Activated T-helper 1 cell treated with Interleukin-2 at 50 U/mL for 16 hours (primary cell): ENCODE data around the gene HOXB1.
"Not testable (repeated sequence)": the region's sequence is repeated elsewhere in the genome, so short reads cannot be mapped to it uniquely, and the experiment has no call there.

Experiments
- DNase-seq: peaks from one replicate; pipeline ENCODE4 v3.0.0-alpha.2; 2020; ENCODE audit warnings: low read depth

HOXB1 gene

DNA sequence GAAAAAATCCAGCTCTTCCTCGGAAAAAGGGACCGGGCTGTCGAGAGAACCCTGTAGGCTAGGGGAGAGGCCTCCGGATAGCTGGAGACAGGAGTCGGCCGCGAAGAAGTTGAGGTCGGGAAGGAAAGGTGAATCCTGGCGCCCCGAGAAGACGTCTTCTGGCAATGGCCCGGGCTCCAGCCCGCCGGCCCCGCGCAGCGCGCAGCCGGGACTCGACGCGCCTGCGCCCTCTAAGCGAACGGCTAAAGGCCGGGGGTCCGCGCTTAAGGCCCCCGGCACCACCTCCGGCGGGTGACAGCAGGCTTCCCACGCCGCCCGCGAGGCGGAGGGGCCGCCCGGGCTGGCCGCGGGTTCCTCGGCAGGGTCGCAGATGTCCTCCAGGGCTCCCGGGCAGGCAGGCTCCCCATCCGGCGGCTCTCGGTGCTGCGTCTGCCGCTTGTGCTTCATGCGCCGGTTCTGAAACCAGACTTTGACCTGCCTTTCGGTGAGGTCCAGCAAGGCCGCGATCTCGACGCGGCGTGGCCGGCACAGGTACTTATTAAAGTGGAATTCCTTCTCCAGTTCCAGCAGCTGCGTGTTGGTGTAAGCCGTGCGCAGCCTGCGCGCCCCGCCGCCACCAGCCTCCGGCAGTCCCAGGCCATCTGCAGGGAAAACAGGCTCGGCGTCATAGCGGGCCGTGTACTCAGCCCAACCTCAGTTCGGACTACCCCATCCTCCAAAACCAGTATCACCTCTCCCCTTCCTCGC is 12.5 kb upstream of the HOXB1 start:
- DNase-seq = peak; percentile 30

- DNase-seq = no peak
These were observed 11.9 kb upstream of the HOXB1 start for GRCh38 chr17:48542698-48543106.

DNA sequence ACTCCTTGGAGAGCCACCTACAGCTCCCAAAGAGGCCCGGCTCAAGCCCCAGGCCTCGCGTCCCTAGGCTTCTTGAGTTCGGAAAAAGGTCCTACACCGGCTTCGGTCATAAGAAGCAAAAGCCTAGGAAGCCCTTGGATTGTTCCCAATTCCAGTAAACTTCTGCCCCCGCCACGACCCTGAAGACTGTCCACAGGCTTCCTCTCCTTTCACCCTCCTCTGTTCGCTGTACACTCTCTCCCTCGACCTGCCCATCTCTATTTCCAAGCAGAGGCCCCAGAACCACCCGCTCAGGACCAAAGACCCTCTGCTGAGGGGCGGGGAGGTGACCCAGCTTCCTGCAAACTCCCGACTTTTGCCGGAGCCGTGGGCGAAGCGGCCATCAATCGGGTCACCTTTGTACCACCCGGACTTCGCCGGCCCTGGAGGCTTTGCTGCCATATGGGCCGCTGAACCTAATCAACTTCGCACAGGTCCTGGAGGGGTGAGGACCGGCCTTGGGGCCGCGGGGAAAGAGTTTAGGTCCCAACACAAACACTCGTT is 11.4 kb upstream of the HOXB1 start:
- DNase-seq = no peak

DNA sequence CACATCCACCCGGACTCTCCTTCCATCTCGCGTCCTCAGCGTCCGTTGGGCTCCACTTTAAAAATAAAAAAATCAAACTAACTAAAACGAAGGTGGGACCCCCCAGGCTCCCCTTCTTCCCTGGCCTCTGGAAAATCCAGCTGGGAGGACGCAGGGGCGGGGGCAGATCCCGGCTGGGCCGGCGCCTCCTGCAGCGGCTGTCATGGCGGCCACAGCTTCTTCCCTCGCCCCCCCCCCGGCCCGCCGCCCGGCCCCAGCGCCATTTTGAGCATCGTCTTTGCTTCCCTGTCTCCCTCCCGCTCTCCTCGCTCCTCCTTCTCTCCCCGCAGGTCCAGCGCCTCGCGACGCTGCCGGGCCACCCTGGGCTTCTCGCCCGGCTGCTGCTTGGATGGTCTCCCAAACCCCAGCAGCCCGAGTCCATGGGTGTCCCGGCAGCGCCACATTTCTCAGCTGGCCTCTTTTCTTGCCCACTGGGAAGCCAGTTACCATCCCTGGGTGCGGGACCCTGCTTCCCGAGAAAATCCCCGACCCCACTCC is 10.8 kb upstream of the HOXB1 start:
- no peak for DNase-seq

DNA sequence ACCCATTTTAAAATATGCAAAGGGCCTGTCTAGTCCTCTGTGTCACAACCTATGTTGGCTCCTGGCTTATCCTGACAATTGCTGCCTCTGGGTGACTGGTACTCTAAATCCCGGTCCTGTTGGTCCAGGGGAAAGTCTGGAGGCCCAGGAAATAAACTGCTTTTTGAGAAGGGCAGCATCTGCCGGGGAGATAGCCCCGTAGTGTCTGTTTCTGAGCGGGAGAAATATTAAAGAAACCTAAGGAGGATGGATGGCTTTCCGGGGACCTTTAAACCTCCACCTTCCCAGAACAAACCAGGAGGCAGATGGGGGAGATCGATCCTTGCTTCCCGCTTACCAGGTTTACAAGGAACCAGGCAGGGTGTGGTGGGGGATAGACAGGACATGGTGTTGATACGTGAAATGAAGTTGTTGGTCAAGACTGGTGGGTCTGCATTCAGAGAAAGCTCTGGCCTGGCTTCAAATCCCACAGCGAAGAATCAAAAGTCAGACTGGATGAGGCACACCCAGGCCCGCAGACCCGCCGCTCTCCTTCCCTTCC is 10.3 kb upstream of the HOXB1 start:
- no peak for DNase-seq

DNA sequence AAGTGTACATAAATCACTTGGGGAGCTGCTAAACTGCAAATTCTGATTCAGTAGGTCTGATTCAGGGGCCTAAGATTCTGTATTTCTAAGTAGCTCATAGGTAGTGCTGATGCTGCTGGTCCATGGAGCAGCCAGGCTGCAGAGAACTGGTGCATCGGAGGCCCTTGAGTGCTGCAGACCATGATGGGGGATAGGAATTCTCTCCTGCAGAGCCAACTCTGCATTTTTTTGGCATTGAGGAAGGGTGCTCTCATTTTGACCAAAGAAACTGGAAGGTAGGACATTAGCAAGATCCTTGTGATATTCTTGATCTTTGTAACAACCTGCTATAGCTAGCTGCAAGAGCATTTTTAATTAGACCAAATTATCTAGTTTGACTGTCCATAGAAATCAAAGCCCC is 9.4 kb upstream of the HOXB1 start:
- DNase-seq = no peak

DNA sequence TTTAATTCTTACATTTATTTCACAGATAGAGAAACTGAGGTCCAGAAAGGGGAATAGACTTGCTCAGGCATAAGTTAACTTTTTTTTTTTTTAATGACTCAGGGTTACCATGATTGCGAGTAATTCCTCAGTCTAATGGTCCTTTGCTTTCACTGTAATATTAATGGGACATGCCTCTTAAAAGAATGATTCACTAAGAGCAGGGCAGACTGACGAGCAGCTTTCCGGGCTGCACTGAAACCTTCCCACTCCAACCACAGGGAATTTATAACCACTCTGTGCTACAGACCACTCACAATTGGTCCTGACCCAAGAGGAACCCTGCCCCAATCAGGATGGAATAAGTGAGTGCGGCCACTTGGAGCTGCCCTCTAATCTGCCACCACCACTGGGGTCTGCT is 8.4 kb upstream of the HOXB1 start:
- DNase-seq = no peak

DNA sequence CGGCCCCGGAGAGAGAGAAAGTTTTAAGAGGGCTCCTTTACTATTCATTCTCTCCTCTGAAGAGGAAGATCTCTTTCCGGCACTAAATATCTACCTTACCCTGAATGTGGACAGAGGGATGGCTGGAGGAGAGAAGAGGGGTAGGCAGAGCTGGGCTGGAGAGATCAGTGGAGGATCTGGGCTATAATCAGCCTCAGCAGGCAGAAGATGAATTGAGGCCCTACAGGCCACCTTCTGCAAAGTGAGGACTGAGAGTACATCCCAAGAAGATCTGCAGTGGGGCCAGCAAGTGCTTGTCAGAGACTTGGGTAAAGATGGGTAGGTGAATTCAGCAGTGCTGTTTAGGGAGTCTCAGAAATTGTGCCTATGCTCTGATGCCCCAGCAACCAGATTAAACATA is 6.5 kb upstream of the HOXB1 start:
- DNase-seq = no peak

GRCh38 chr17:48535793-48536559 is 5.2 kb upstream of the HOXB1 start:
- not testable (repeated sequence) for DNase-seq

DNA sequence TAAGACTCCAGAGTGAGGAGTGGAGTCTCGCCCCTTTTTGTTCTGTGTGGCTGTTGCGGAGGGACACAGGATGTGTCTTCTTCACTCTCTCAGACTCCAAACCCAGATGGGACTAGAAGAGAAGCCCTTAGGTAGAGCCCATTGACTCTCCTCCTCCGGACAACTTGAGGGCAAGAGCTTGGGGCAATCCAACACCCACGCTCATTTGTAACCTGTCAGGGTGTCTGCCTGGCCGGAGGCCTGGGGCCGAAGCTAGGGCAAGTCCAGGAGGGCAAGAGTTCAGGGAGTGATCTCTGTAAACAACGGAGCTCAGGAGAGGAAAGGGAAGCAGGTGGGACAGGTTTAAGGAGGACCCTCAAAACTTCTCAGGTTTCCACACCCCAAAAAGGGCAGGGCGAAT is 1.4 kb upstream of the HOXB1 start:
- no peak for DNase-seq

GRCh38 chr17:48530208-48530886 is 464 bp downstream of the HOXB1 start:
- no peak for DNase-seq

DNA sequence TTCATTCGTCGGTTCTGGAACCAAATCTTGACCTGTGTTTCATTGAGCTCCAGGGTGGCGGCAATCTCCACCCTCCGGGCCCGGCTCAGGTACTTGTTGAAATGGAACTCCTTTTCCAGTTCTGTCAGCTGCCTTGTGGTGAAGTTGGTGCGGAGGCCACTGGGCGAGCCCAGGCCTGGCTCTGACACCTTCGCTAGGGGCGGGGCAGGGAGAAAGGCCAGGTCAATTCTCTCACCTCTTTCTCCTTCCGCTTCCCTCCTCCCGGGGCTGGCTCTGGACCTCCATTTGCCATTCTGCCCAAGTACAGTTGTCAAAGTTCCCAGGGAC is 1.2 kb downstream of the HOXB1 start:
- no peak for DNase-seq

- no peak for DNase-seq
These were observed 1.7 kb downstream of the HOXB1 start for GRCh38 chr17:48528936-48529682.

DNA sequence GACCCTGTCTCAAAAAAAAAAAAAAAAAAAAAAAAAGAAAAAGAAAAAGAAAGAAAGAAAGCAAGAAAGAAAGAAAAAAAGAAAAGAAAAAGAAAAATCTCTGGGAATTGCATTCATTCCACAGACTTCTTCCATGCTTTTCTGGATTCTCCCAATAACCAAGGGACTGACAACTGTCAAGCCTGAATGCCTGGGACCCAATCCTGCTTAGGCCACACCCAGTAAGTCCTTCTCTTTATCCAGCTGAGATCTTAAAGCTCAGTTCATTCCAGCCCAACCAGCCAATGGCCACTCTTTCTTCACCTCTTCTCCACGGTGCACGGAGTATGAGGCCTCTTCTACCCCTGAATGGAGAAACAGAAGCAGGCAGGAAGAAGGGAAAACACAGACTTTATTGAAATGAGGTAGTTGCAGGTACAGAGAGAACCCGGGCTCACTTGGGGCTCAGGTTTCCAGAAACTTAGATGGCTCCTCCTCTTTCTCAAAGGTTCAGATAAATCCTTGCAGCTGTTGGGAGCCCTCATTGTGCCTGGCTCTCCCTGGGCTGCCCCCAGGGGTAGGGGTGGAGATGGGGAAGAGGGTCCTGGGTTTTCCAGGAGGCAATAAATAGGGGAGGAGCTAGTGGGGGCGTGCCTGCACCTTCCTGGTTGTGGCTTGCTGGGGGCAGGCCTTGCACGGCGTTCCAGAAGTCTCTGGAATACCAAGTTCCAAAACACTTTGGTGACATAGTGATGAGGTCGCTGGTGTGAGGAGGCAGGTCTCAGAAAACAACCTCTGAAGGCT is 2.5 kb downstream of the HOXB1 start:
- DNase-seq = no peak

GRCh38 chr17:48527547-48527932 is 3.3 kb downstream of the HOXB1 start:
- DNase-seq = no peak

GRCh38 chr17:48526608-48527546 is 3.9 kb downstream of the HOXB1 start:
- no peak for DNase-seq

DNA sequence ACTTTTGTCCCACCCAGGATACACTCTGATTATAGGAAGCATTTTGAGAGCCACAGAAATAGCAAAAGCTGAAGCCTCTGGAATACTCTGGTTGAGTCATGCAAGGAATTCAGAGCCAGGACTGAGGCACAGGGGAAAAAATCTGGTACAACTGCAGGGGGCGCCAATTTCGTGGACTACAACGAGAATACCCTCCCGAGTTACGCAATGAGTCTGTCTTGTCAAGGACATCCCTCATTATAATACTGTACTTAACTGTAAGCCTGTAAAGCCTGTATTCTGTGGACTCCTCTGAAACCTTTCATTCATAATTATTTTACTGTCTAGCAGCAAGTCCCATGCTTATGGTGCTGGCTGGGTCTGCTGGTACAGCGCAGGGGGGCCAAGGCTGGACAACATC is 7.8 kb downstream of the HOXB1 start:
- DNase-seq = no peak

- no peak for DNase-seq
These were observed 8.7 kb downstream of the HOXB1 start for GRCh38 chr17:48522031-48522653.

GRCh38 chr17:48520631-48521079 is 10.2 kb downstream of the HOXB1 start:
- no peak for DNase-seq
